NCI-H187 (cell line): ENCODE measurements around the gene ATP6V1G3.
"Not testable (repeated sequence)": the region's sequence is repeated elsewhere in the genome, so short reads cannot be mapped to it uniquely, and the experiment has no call there.

Experiments used
- DNase-seq, 2 experiments: peaks; one replicate each; lab custom pipeline; 2025; lab: John Stamatoyannopoulos, UW

ATP6V1G3 gene

DNA sequence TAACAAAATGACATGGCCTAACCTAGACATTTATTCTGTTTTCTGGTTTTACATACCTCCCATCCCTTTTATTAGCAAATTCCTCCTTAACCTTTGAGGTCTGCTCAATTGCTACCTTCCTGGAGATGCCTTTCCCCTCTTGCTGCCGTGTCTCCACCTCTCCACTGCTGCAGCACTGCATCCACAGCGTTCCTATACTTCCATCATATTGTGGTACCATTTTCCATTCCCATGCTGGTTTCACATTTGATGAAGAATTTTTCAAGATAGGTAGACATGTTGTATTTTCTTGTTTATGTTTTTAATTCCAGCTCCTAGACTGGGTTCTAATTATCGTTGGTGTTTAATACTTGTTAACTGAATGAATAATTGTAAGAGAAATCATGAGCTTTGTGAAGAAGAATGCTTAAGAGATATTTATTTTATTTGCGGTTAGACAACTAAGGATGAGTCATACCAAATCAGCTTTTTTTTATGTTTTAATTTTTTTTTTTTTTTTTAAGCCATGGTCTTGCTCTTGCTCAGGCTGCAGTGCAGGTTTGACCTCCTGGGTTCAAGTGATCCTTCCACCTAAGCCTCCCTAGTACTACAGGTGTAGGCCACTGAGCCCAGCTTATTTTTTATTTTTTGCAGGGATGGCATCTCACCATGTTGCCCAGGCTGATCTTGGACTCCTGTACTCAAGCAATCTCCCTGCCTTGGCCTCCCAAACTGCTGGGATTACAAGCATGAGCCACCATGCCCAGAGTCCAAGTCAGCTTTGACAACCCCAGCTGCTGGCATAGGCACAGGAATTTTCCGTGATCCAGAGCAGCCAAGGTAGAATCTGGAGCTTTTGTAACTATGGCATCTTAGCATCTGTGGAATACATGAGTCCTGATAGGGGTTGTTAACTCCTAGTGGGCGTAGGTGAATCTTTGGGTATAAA lies 44.0 kb downstream of the ATP6V1G3 start:
- DNase-seq = no peak

DNA sequence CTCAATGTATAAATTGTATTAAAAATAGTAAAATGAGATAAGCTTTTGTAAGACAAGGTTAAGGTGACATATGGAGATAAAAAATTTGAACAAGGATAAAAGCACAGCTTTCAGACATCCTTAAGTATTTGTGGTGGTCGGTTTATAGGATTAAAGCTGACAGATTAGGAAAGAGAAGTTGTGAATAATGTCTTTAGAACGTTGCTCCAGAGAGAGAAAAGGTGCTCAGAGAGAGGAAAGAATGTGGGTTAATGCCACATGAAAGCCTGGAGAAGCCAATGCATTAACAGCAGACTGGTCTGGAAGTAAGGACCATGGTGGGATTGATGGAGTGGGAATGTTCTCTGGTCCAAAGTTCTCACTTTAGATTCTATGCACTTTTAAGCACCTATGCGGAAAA lies 44.8 kb downstream of the ATP6V1G3 start:
- no peak for DNase-seq

DNA sequence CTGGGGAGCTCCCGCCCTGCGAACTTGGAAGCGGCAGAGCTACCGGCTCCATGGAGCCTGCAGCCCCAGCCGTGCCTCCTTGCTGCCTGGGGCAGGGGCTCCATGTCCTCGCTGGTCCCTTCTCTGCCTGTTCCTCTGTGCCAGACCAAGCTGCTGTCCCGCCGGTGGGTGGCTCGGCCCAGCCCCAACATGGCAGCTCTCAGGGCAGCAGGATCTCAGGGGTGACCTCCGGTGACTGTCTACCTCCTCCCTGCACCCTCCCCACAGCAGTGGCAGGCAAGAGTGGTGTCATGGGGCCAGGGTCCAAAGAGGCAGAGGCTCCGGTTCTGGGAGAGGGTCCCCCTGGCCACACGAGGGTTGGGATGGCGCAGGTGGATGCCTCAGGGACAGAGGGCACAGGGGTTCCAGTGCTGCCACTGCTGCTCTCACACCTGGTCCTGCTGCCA lies 45.8 kb downstream of the ATP6V1G3 start:
- no peak for DNase-seq

DNA sequence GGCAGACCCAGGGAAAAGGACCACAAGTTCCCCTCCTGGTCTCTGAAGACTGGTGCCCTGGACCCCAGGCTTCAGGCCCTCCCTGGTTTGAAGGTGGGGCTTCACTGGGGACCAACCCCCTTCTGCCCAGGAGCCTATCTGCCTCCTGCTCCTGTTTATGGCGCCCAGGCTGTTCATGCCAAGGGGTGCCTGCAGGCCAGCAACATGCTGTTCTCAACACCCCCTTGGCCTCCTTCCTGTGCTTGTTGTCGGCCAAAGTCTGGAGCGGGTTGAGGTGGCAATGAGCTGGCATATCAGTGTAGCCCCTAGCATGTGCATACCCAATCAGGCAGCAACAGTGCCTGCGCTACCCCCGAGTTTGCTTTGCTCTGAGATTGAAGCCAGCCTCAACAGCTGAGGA lies 46.3 kb downstream of the ATP6V1G3 start:
- no peak for DNase-seq

DNA sequence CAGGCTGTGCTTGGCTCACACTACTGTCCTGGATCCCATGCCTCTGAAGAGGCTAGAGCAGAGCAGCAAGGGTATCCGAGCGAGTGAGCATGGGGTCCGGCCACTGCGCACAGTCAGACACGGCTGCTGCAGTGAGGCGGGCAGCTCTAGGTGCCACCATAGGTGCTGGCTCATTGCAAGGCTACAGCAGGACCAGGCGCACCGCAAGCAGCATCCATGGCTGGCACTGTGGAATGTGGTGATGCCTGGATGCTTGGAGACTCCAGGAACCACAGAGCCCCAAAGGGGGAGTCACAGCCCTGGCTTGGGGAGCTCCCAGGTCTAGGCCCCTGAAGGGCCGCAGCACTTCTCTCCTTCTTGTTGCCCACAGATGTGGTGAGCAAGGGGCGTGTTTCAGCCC lies 47.2 kb downstream of the ATP6V1G3 start:
- DNase-seq = no peak

DNA sequence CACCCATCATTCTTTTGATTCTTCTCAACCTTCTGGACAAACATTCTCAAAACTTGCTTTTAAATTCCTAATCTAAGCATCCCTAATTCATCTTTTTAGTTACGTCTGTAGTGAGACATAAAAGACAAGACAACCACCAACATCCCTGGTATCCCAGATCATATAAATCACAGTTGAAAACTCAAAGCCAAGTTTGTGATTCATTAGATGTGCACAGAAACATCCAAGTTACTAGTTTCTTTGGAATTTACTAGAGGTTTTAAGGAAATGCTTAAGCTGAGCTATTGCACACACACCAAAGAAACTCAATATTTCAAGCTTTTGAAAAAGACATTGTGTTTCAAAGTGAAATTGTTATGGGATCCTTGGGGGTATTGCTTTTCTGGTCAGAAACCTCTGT lies 47.6 kb downstream of the ATP6V1G3 start:
- no peak for DNase-seq

DNA sequence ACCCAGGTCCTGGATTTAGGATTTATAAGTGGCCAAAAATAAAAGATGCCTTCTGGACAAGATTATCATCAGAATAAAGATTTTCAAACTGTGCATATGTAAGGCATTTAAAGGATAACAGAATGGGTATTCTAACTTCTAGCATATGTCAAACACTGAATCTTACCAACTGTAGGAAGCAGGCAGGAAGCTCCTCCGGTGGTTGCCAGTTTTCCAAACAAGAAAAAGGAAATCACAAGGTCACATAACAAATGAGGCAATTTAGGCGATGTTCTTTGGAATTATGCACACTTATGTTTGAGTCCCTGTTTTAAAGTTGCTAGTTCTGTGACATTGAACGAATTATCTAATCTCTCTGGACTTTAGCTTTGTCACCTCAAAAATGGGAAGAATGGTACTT lies 48.9 kb downstream of the ATP6V1G3 start:
- DNase-seq = no peak

DNA sequence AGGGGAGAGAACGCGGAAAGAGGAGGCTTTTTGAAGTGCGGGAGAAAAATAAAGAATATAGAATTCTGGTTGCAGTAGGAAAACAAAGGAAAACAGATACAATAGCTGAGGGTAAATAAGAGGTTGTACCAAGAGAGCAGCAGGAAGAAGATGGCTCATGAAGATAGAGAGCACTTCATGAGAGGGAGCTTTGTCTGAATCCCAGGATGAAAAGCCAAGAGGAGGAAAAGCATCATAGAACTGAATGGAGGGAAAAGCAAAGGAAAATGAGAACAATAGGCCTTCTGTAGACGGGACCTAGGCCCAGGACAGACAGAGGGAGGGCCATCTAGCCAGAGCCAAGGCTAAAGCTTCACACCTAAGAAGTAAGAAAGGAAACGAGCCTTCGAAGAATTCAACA lies 49.5 kb downstream of the ATP6V1G3 start:
- no peak for DNase-seq

DNA sequence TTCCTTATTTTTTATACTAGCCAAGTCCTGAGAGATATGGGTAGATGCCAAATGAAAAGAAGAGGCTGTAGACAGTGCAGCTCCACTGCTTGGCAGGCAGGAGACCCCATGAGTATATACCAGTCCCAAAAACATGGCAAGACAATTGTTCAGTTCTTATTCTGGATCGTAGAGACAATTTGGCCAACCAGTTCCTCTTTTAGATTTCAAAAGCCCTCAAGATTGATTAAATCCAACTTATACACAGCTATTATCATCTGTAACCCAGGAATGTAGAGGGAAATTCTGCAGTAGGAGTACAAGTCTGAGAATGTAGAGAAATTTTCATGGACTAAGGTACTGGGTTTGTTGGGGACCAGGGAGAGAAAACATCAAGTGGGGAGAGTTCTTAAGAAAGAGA lies 50.3 kb downstream of the ATP6V1G3 start:
- no peak for DNase-seq

DNA sequence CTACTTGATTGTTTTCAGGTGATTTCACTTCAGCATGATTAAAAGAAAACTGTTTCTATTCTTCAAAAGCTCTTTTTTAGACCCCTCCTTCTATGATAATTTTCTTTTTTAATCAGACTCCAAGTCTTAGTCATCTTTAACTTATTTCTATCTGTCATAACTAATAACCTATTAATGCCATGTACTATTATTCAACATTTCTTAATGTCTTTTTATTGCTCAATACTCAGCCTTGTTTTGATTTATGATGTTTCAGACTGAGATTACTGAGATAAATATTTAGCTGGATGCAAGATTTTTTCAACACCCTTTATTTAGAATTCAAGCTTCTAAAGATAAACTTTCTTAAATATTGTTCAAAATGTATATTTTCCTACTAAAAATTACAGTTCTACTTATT lies 53.6 kb downstream of the ATP6V1G3 start:
- DNase-seq = no peak

DNA sequence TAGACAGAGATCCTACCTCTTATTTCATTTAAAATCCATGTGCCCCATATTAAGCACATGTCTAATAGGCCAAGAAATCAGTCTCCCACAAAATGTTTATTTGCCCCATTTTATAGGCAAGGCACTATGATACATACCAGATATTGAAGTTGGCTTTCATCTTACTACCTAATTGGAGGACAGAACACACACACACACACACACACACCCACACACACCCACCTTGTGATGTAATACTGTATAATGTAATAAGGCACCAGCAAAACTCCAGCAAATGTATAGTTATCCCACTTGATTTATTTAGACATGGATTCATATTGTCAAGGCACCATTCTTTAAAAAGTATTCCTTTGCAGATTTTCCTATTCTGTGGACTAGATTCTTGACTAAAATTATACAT lies 56.8 kb downstream of the ATP6V1G3 start:
- DNase-seq = no peak

DNA sequence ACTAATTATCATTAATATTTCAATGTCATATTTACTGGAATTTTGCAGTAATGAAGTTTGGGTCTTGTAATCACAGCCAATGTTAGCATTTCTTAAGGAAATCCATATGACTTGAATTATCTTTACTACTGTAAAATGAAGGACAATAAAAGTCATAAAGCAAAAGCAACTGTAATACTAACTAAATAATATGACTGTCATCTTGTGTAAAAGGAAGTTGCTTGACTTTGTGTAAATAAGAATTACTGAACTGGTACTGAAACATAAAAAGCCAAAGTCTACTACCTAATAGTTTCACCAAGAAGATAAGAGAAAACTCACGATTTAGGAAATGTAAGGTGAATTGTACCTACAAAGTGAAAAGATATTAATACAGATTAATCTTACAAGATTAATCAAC lies 57.5 kb downstream of the ATP6V1G3 start:
- DNase-seq = no peak

DNA sequence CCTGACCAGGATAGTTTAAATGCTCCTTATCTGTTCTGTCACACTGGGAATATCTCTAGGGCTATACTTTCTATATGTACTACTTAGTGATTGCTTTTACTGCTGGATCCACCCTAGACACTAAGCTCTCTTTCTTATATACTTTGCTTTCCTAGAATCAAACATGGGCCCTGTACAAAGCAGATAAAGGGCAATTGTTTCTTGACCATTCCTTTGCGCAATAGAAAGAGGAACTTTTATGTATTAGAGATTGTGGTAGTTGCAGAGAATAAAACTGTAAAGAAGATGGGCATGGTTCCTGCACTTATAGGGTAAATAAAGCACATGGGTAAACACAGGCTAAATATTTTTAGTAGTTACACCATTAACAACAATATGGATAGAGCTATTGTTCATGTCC lies 58.8 kb downstream of the ATP6V1G3 start:
- DNase-seq = no peak

DNA sequence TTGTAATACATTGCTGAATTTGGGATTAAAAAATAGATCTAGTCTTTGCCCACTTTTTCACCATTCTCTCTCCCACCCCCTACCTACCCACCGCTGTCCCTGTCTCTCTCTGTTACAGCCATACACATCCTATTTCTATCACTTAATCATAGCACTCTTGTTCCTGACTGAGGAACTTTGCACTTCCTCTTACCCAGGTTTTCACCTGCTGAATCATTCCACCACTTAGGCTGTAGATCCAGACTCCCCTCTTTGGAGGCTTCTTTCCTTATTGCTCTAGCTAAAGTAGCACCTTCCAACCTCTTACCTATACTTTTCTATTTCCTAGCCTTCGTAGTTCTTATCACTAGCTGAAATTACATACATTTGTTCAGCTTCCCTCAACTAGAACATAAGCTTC lies 59.6 kb downstream of the ATP6V1G3 start:
- DNase-seq = no peak

DNA sequence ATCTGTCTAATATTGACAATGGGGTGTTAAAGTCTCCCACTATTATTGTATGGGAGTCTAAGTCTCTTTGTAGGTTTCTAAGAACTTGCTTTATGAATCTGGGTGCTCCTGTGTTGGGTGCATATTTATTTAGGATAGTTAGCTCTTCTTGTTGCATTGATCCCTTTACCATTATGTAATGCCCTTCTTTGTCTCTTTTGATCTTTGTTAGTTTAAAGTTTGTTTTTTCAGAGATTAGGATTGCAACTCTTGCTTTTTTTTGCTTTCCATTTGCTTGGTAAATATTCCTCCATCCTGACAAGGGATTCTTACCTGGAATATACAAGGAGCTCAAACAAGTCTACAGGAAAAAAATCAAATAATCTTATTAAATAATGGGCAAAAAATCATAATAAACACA lies 63.1 kb downstream of the ATP6V1G3 start:
- DNase-seq = not testable (repeated sequence)
